HCT116 (cell line): Measurements from ENCODE around the gene DLK1. TPM values are rescaled to one million over a fixed set of nuclear protein-coding genes. Genes with fewer than 3 reads are reported as not detected.

Source experiments
- ATAC-seq: fragments of 200-7000 bp; cut with Tn5 transposase; 2 replicates; pipeline ENCODE4 v1.9.1; 2020; ENCODE audit warnings: mild to moderate bottlenecking, moderate library complexity
- BruUV-seq: library from RNA; stranded (reverse); fragments of 400-500 nt; replicated peaks from 2 replicates; lab custom pipeline; 2021; lab: Mats Ljungman, UMichigan
- CTCF ChIA-PET: fragments of 300-600 bp; sonication (Branson Sonifier 250); formaldehyde crosslinking; loops from one replicate; lab custom pipeline; 2021; ENCODE audit warnings: antibody characterized with exemption; lab: Charles Lee
- POLR2A ChIA-PET: fragments of 300-600, 350-600 bp; sonication (Branson Sonifier 250); formaldehyde crosslinking; loops from one replicate; lab custom pipeline; 2021; ENCODE audit warnings: antibody characterized with exemption; lab: Charles Lee
- RAD21 ChIA-PET, 2 experiments: fragments of 300-600 bp; sonication (Branson Sonifier 250); formaldehyde crosslinking; loops; one replicate each; lab custom pipeline; 2023; ENCODE audit warnings: low total read pairs in 2 of 2; ENCODE audit not compliant: uncharacterized antibody in 2 of 2, unreplicated experiment in 2 of 2, low non-redundant PET in 1 of 2; lab: Charles Lee
- DNase-seq: peaks from one replicate; pipeline ENCODE4 v3.0.0-alpha.2; 2010; ENCODE audit warnings: low read depth, low spot score
- H2AFZ ChIP-seq: fragments of 200-600 bp; shearing (Covaris generic), sonication (generic); 2 replicates; pipeline ENCODE4 v1.6.1; 2017; ENCODE audit warnings: low read depth, mixed run types, mixed read lengths, antibody characterized with exemption, low read length; ENCODE audit not compliant: poor library complexity, severe bottlenecking
- H3K27ac ChIP-seq: 2 replicates; pipeline ENCODE4 v1.5.1; 2012; ENCODE audit warnings: low read depth, low read length
- H3K27me3 ChIP-seq: fragments of 200-600 bp; sonication (generic); 2 replicates; pipeline ENCODE4 v1.6.1; 2016; ENCODE audit warnings: mixed run types, low read length, mixed read lengths; ENCODE audit not compliant: insufficient read depth
- H3K36me3 ChIP-seq, 2 experiments: fragments of 200-500 bp in 1 of 2; fragments of 200-600 bp in 1 of 2; sonication (Bioruptor generic) in 1 of 2; sonication (generic) in 1 of 2; 2 replicates each; pipeline versions ENCODE4 v1.5.1 to v1.6.1; 2014 to 2016; ENCODE audit warnings: low read length in 2 of 2, inconsistent platforms in 1 of 2, mixed read lengths in 1 of 2, mixed run types in 1 of 2; ENCODE audit not compliant: insufficient read depth in 2 of 2, control insufficient read depth in 1 of 2
- H3K4me1 ChIP-seq, 2 experiments: fragments of 200-600 bp in 1 of 2; sonication (generic) in 1 of 2; 2 replicates each; pipeline versions ENCODE4 v1.5.1 to v1.6.1; 2012 to 2017; ENCODE audit warnings: low read length in 2 of 2, inconsistent platforms in 1 of 2, mild to moderate bottlenecking in 1 of 2, mixed read lengths in 1 of 2, mixed run types in 1 of 2, moderate library complexity in 1 of 2; ENCODE audit not compliant: insufficient read depth in 2 of 2, control insufficient read depth in 1 of 2
- H3K4me2 ChIP-seq: fragments of 200-600 bp; sonication (generic); 2 replicates; pipeline ENCODE4 v1.6.1; 2017; ENCODE audit warnings: mixed run types, low read length, mixed read lengths
- H3K4me3 ChIP-seq, 2 experiments: fragments of 200-600 bp in 1 of 2; sonication (generic) in 1 of 2; replicated peaks in 1 of 2; 2 replicates each; pipeline ENCODE4 v1.5.1; 2011 to 2016; ENCODE audit warnings: low read length in 2 of 2, control low read depth in 1 of 2, low read depth in 1 of 2, mild to moderate bottlenecking in 1 of 2, mixed read lengths in 1 of 2, mixed run types in 1 of 2
- H3K79me2 ChIP-seq: fragments of 200-600 bp; sonication (generic); 2 replicates; pipeline ENCODE4 v1.6.1; 2017; ENCODE audit warnings: mild to moderate bottlenecking, mixed run types, low read length, moderate library complexity, mixed read lengths; ENCODE audit not compliant: insufficient read depth
- H3K9ac ChIP-seq: fragments of 200-600 bp; sonication (generic); 2 replicates; pipeline ENCODE4 v1.6.1; 2016; ENCODE audit warnings: low read length, mixed read lengths
- H3K9me2 ChIP-seq: fragments of 200-600 bp; sonication (generic), shearing (Covaris generic); 2 replicates; pipeline ENCODE4 v1.6.1; 2017; ENCODE audit warnings: mixed run types, mild to moderate bottlenecking, moderate library complexity; ENCODE audit not compliant: insufficient read depth
- H3K9me3 ChIP-seq, 2 experiments: fragments of 200-500 bp in 1 of 2; fragments of 200-600 bp in 1 of 2; sonication (Bioruptor generic) in 1 of 2; sonication (generic) in 1 of 2; 2 replicates each; pipeline ENCODE4 v1.6.1; 2014 to 2017; ENCODE audit warnings: low read length in 2 of 2, mixed read lengths in 2 of 2, inconsistent platforms in 1 of 2, low read depth in 1 of 2, mild to moderate bottlenecking in 1 of 2, mixed run types in 1 of 2, moderate library complexity in 1 of 2; ENCODE audit not compliant: control insufficient read depth in 1 of 2, insufficient read depth in 1 of 2
- H4K20me1 ChIP-seq: fragments of 200-600 bp; sonication (generic), shearing (Covaris generic); 2 replicates; pipeline ENCODE4 v1.6.1; 2017; ENCODE audit warnings: mixed run types, mild to moderate bottlenecking, moderate library complexity; ENCODE audit not compliant: insufficient read depth
- CEBPB ChIP-seq: IDR thresholded peaks from 2 replicates; pipeline ENCODE4 v1.6.1; 2012; ENCODE audit warnings: low read depth
- EGR1 ChIP-seq: IDR thresholded peaks from 2 replicates; pipeline ENCODE4 v1.6.1; 2012; ENCODE audit warnings: low read depth
- ELF1 ChIP-seq: IDR thresholded peaks from 2 replicates; pipeline ENCODE4 v1.6.1; 2012; ENCODE audit warnings: low read depth, borderline replicate concordance
- EZH2 ChIP-seq: fragments of 200-600 bp; sonication (generic); IDR thresholded peaks from 2 replicates; pipeline ENCODE4 v1.6.1; 2017; ENCODE audit warnings: antibody characterized with exemption, mixed run types
- EZH2phosphoT487 ChIP-seq: fragments of 200-600 bp; IDR thresholded peaks from 2 replicates; pipeline ENCODE4 v1.6.1; 2018; ENCODE audit warnings: antibody characterized with exemption, borderline replicate concordance
- JUND ChIP-seq: IDR thresholded peaks from 2 replicates; pipeline ENCODE4 v1.6.1; 2012
- POLR2A ChIP-seq: IDR thresholded peaks from 2 replicates; pipeline ENCODE4 v1.7.0; 2011; ENCODE audit warnings: borderline replicate concordance; ENCODE audit not compliant: insufficient read depth, insufficient read length; ENCODE audit errors: extremely low read depth
- SIN3A ChIP-seq: IDR thresholded peaks from 2 replicates; pipeline ENCODE4 v1.6.1; 2012; ENCODE audit warnings: low read depth
- TCF7L2 ChIP-seq: IDR thresholded peaks from 2 replicates; pipeline ENCODE4 v1.7.0; 2011; ENCODE audit warnings: borderline replicate concordance, inconsistent platforms; ENCODE audit not compliant: insufficient read depth, insufficient read length; ENCODE audit errors: extremely low read depth
- YY1 ChIP-seq: IDR thresholded peaks from 2 replicates; pipeline ENCODE4 v1.6.1; 2011; ENCODE audit warnings: low read length, low read depth, moderate library complexity, mild to moderate bottlenecking; ENCODE audit not compliant: insufficient replicate concordance; ENCODE audit errors: extremely low read depth
- ZBTB33 ChIP-seq: IDR thresholded peaks from 2 replicates; pipeline ENCODE4 v1.6.1; 2011; ENCODE audit warnings: mild to moderate bottlenecking, low read length, moderate library complexity; ENCODE audit not compliant: insufficient replicate concordance; ENCODE audit errors: extremely low read depth
- ZFX ChIP-seq: fragments of 450-650 bp; IDR thresholded peaks from 2 replicates; pipeline ENCODE4 v1.6.1; 2017
- intact Hi-C: fragments of 100-400 bp; cut with micrococcal nuclease; formaldehyde crosslinking; loops from 2 replicates; pipeline ENCODE4 v1.10.0; 2022
- total RNA-seq: library from RNA; stranded (reverse); gene quantifications from one replicate; pipeline ENCODE4 v1.2.1, GENCODE V29; 2021; ENCODE audit not compliant: unreplicated experiment
- TF ChIP-seq, protein P1 (sequence below): IDR thresholded peaks from 2 replicates; pipeline ENCODE4 v1.6.1; 2012

The DLK1 gene
- total RNA-seq, 1 experiment from 2014 or later, result 1.5 TPM

DNA sequence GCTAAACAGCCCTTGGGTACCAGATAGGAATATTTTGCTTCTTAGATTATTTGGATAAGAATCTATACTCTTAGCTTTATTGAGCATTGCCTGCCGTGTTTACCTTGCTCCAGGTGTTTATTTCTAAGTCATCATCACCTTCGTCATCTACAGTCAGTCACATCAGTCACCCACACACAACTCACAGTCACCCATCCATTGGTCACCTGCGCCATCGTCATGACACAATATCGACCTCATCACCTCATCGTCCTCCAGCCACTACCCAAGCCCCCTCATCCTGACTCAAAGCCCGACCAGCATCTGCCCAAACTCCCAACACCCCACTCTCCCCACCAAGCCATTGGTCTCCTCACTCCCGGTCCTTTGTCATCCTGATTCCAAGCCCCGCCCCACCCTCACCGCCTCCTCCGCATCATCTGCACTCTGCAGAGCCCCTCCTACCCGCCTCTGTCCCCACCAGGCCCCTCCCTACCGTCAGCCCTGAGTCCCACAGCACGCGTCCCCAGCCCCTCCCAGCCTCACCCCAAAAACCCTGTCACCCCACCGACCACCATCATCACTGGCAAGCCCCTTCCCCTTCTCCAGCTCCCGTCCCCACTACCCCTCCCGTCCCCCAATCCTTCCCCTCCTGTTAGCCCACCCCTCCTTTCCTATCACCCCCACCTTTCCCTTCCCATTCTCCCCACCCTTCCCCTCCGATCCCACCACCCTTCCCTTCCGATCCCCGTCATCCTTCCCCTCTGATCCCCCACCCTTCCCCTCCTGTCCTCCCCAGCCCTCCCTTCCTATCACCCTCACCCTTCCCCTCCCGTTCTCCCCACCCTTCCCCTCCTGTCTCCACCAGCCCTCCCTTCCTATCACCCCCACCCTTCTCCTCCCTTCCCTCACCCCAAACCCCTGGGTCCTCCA, 9.8 kb downstream of the DLK1 start (continued):
- no peak for TF ChIP-seq EGR1

GRCh38 chr14:100737526-100737925, 10.8 kb downstream of the DLK1 start:
- Histone ChIP-seq H3K4me2 (no peak overlapping the region), H3K4me1 (no peaks in the 10 kb centered on the region), H3K27ac (no peak overlapping the region), H3K36me3 (no peaks in the 10 kb centered on the region), H3K27me3 (no peaks in the 10 kb centered on the region), H3K9me3 (no peaks in the 10 kb centered on the region), H3K9me2 (no peaks in the 10 kb centered on the region), H3K9ac (no peak overlapping the region), H2AFZ (no peak overlapping the region), H3K4me3 (no peak overlapping the region), H4K20me1 (no peaks in the 10 kb centered on the region), H3K79me2 (no peaks in the 10 kb centered on the region)
- TF ChIP-seq YY1 (no peak), TCF7L2 (no peak), ELF1 (no peak), ZFX (no peak)
- TF ChIP-seq, protein P1, sequence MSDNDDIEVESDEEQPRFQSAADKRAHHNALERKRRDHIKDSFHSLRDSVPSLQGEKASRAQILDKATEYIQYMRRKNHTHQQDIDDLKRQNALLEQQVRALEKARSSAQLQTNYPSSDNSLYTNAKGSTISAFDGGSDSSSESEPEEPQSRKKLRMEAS, result no peak
- ChIA-PET CTCF (no interaction called here), RAD21 (no interaction called here), POLR2A (no interaction called here)
- ATAC-seq, result no peak
- no TSS peak for BruUV-seq
- intact Hi-C loops, result no loop called here
- DNase-seq, result no peak

DNA sequence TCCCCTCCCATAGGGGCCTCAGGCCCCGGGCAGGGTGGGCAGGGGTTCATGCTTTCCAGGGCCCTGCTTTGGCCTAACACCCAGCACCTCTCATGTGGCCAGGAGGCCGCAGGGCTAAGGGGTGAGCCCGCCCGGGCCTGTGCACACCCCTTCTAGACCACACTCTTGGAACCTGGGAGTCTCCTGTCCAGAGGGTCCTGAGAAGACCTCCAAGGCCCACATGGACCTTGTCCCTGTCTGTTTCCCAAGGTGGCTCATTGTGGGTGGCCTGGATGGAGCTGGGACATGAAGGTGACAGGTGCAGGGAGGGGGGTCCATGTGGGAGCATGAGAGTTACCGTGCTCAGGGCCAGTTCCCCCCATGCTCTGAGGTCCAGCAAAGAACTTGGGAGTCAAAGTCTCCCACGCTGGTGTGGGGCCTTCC, 11.6 kb downstream of the DLK1 start:
- ChIA-PET POLR2A (no interaction called here), RAD21 (no interaction called here), CTCF (no interaction called here)
- TF ChIP-seq YY1, result no peak
- no peak for TF ChIP-seq ELF1
- no peak for TF ChIP-seq TCF7L2
- TF ChIP-seq SIN3A, result no peak
- no peak for TF ChIP-seq ZFX
- TF ChIP-seq ZBTB33, result no peak
- no peak for TF ChIP-seq EZH2phosphoT487
- TF ChIP-seq EZH2, result no peak
- TF ChIP-seq CEBPB, result no peak
- TF ChIP-seq JUND, result no peak
- no peak for TF ChIP-seq POLR2A
- Histone ChIP-seq H3K4me2 (no peak overlapping the region), H3K36me3 (no peaks in the 10 kb centered on the region), H3K79me2 (no peaks in the 10 kb centered on the region), H4K20me1 (no peaks in the 10 kb centered on the region), H3K27me3 (no peaks in the 10 kb centered on the region), H3K9ac (no peak overlapping the region), H3K4me3 (no peak overlapping the region), H3K27ac (no peak overlapping the region), H3K9me2 (no peaks in the 10 kb centered on the region), H3K9me3 (no peaks in the 10 kb centered on the region), H2AFZ (no peak overlapping the region), H3K4me1 (no peaks in the 10 kb centered on the region)
- intact Hi-C loops, result no loop called here
- DNase-seq (no peak), ATAC-seq (no peak)
- no TSS peak for BruUV-seq
